GM23338 (cell line): Measurements from ENCODE around the gene IQCK. TPM values are rescaled to one million over a fixed set of nuclear protein-coding genes. Genes with fewer than 3 reads are reported as not detected.
A peak's percentile ranks its signal among the peaks of the same experiment; 100 is the strongest.

ENCODE experiments used
- ATAC-seq: fragments of 200-7000 bp; cut with Tn5 transposase; 3 replicates; pipeline ENCODE4 v1.9.1; 2020
- DNase-seq: peaks from one replicate; pipeline ENCODE4 v3.0.0-alpha.2; 2015; ENCODE audit warnings: low spot score
- H2AFZ ChIP-seq: fragments of 200-600 bp; sonication (generic); 2 replicates; pipeline ENCODE4 v1.8.0; 2016; ENCODE audit warnings: antibody characterized with exemption, mild to moderate bottlenecking, moderate library complexity
- H3F3A ChIP-seq: fragments of 200-600 bp; sonication (generic); replicated peaks from 2 replicates; pipeline ENCODE4 v1.8.0; 2017; ENCODE audit warnings: antibody characterized with exemption, mixed run types, low read depth
- H3K27ac ChIP-seq: fragments of 200-600 bp; sonication (generic); 2 replicates; pipeline ENCODE4 v1.6.1; 2016; ENCODE audit warnings: low read depth
- H3K27me3 ChIP-seq: fragments of 200-600 bp; sonication (generic); 2 replicates; pipeline ENCODE4 v1.8.0; 2016; ENCODE audit warnings: mild to moderate bottlenecking, mixed run types, moderate library complexity; ENCODE audit not compliant: insufficient read depth
- H3K36me3 ChIP-seq: fragments of 200-600 bp; sonication (generic); 2 replicates; pipeline ENCODE4 v1.8.0; 2016; ENCODE audit warnings: mild to moderate bottlenecking; ENCODE audit not compliant: insufficient read depth
- H3K4me1 ChIP-seq: fragments of 200-600 bp; sonication (generic); 2 replicates; pipeline ENCODE4 v1.8.0; 2016; ENCODE audit warnings: mild to moderate bottlenecking, moderate library complexity; ENCODE audit not compliant: insufficient read depth
- H3K4me2 ChIP-seq: fragments of 200-600 bp; sonication (generic); 2 replicates; pipeline ENCODE4 v1.7.1; 2017; ENCODE audit warnings: mixed run types
- H3K4me3 ChIP-seq: fragments of 200-600 bp; sonication (generic); 2 replicates; pipeline ENCODE4 v1.6.1; 2016; ENCODE audit warnings: mixed run types
- H3K79me2 ChIP-seq: fragments of 200-600 bp; sonication (generic); replicated peaks from 2 replicates; pipeline ENCODE4 v1.8.0; 2017; ENCODE audit warnings: mild to moderate bottlenecking; ENCODE audit not compliant: insufficient read depth
- H3K9me2 ChIP-seq: fragments of 200-600 bp; sonication (generic); 2 replicates; pipeline ENCODE4 v1.8.0; 2017; ENCODE audit not compliant: insufficient read depth
- H4K20me1 ChIP-seq: fragments of 200-600 bp; sonication (generic); replicated peaks from 2 replicates; pipeline ENCODE4 v1.8.0; 2017; ENCODE audit warnings: mild to moderate bottlenecking; ENCODE audit not compliant: insufficient read depth
- H3K27ac Mint-ChIP-seq: 2 replicates; pipeline ENCODE4 v1.8.0; 2020; ENCODE audit warnings: inconsistent platforms, mild to moderate bottlenecking, moderate library complexity, mixed read lengths
- H3K27me3 Mint-ChIP-seq: 3 replicates; pipeline ENCODE4 v1.8.0; 2022; ENCODE audit warnings: low read depth, mild to moderate bottlenecking, moderate library complexity, mixed read lengths, inconsistent platforms; ENCODE audit not compliant: insufficient read depth, poor library complexity
- H3K36me3 Mint-ChIP-seq: 3 replicates; pipeline ENCODE4 v1.8.0; 2021; ENCODE audit warnings: low read depth, mild to moderate bottlenecking, inconsistent platforms, moderate library complexity, mixed read lengths
- H3K4me1 Mint-ChIP-seq: 3 replicates; pipeline ENCODE4 v1.8.0; 2020; ENCODE audit warnings: mild to moderate bottlenecking, inconsistent platforms, mixed read lengths
- H3K4me3 Mint-ChIP-seq: 3 replicates; pipeline ENCODE4 v1.8.0; 2021; ENCODE audit warnings: moderate library complexity, mild to moderate bottlenecking, inconsistent platforms, mixed read lengths
- H3K9me3 Mint-ChIP-seq: 3 replicates; pipeline ENCODE4 v1.8.0; 2020; ENCODE audit warnings: moderate library complexity, mild to moderate bottlenecking, inconsistent platforms, mixed read lengths
- CREB1 ChIP-seq: fragments of 250-450 bp; sonication (Bioruptor Pico); IDR thresholded peaks from 2 replicates; pipeline ENCODE4 v1.5.0; 2020; ENCODE audit warnings: low read depth, mild to moderate bottlenecking, moderate library complexity
- EZH2phosphoT487 ChIP-seq: fragments of 200-600 bp; sonication (generic); IDR thresholded peaks from one replicate; pipeline ENCODE4 v1.8.1; 2018; ENCODE audit warnings: antibody characterized with exemption; ENCODE audit not compliant: unreplicated experiment
- JUNB ChIP-seq: IDR thresholded peaks from one replicate; pipeline ENCODE4 v1.6.1; 2016; ENCODE audit warnings: antibody characterized with exemption; ENCODE audit not compliant: unreplicated experiment
- POLR2AphosphoS5 ChIP-seq: IDR thresholded peaks from 2 replicates; pipeline ENCODE4 v1.6.1; 2016; ENCODE audit warnings: antibody characterized with exemption, low read depth
- STAT1 ChIP-seq: IDR thresholded peaks from one replicate; pipeline ENCODE4 v1.6.1; 2016; ENCODE audit warnings: antibody characterized with exemption; ENCODE audit not compliant: unreplicated experiment
- polyA plus RNA-seq: library from polyadenylated mRNA; unstranded; fragments of >200 nt; fragmentation: Nextera tagmentation; extraction: Ambion mirVana; gene quantifications from 2 replicates; pipeline ENCODE4 v1.2.1, GENCODE V29; 2016
- total RNA-seq: library from RNA; depleted of rRNA; stranded (reverse); fragments of >200 nt; shearing (Covaris generic); gene quantifications from 2 replicates; pipeline ENCODE4 v1.2.3, GENCODE V29; 2014
- TF ChIP-seq, protein P1 (sequence below): IDR thresholded peaks from 2 replicates; pipeline ENCODE4 v1.6.1; 2016; ENCODE audit warnings: antibody characterized with exemption
- TF ChIP-seq, protein P2 (sequence below), 2 experiments: fragments of 200-600 bp in 1 of 2; sonication (generic) in 1 of 2; conservative IDR thresholded peaks; 2 replicates each; pipeline versions ENCODE4 v1.5.1 to v1.6.1; 2016 to 2017; ENCODE audit warnings: antibody characterized with exemption in 2 of 2, low read depth in 2 of 2, mild to moderate bottlenecking in 2 of 2, moderate library complexity in 1 of 2
- TF ChIP-seq, protein P3 (sequence below): IDR thresholded peaks from one replicate; pipeline ENCODE4 v1.6.1; 2018; ENCODE audit warnings: antibody characterized with exemption; ENCODE audit not compliant: unreplicated experiment

The IQCK gene
- total and polyA plus RNA-seq, 2 experiments from 2014 or later, result 7.6 to 10.0 TPM

DNA sequence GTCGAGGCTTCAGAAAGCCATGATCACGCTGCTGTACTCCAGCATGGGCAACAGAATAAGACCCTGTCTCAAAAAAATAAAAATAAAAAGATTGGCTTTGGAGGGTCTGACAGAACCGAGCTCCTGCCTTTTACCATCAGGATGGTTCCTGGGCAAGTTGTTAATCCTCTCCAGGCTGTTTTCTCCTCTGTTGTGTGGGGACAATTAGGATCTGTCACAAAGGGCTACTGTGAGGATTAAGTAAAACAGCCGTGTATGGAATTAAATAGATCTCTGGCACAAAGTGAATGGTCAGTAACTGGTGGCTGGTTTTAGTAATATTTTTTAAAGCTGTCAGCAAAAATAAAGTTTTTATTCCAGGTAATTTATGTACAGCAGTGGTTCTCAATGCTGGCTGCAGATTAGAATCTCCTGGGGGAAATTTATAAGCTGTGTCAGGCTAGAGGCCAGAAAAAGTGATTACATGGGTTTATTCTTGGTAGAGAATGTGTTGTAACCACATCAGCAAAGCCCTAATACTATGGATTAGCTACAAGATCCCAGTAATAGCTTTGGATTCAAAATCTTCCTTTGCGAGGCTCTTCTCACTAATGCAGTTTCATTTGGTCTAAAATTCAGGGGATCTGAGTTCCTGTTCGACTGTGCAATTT is 119.4 kb downstream of the IQCK start:
- ATAC-seq, result peak; percentile 24; the same call in 1 of the 3 replicates
- Histone ChIP-seq H3K4me3 (no peak overlapping the region), H2AFZ (peak overlapping the region; percentile 35; the same call in 1 of the 2 replicates), H3K27ac (no peak overlapping the region), H3K4me2 (peak overlapping the region; percentile 2; the same call in 1 of the 2 replicates), H3K79me2 (no peaks in the 10 kb centered on the region), H3F3A (0 out of 2 replicates have a peak, but pooled peaks cover 3% of the 10 kb centered on the region), H3K9me2 (no peaks in the 10 kb centered on the region), H3K4me1 (peaks cover 7% of the 10 kb centered on the region), H4K20me1 (no peaks in the 10 kb centered on the region), H3K27me3 (no peaks in the 10 kb centered on the region), H3K36me3 (no peaks in the 10 kb centered on the region)
- H3K4me3 Mint-ChIP-seq, result no peak overlapping the region; the same call in 2 of the 3 replicates
- DNase-seq, result no peak
- peaks cover 12% of the 10 kb centered on the region for H3K4me1 Mint-ChIP-seq
- no peak for TF ChIP-seq POLR2AphosphoS5
- no peak for TF ChIP-seq EZH2phosphoT487
- no peak for TF ChIP-seq JUNB
- no peak for TF ChIP-seq STAT1
- TF ChIP-seq, protein P1, sequence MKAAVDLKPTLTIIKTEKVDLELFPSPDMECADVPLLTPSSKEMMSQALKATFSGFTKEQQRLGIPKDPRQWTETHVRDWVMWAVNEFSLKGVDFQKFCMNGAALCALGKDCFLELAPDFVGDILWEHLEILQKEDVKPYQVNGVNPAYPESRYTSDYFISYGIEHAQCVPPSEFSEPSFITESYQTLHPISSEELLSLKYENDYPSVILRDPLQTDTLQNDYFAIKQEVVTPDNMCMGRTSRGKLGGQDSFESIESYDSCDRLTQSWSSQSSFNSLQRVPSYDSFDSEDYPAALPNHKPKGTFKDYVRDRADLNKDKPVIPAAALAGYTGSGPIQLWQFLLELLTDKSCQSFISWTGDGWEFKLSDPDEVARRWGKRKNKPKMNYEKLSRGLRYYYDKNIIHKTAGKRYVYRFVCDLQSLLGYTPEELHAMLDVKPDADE, result no peak
- TF ChIP-seq, protein P2, sequence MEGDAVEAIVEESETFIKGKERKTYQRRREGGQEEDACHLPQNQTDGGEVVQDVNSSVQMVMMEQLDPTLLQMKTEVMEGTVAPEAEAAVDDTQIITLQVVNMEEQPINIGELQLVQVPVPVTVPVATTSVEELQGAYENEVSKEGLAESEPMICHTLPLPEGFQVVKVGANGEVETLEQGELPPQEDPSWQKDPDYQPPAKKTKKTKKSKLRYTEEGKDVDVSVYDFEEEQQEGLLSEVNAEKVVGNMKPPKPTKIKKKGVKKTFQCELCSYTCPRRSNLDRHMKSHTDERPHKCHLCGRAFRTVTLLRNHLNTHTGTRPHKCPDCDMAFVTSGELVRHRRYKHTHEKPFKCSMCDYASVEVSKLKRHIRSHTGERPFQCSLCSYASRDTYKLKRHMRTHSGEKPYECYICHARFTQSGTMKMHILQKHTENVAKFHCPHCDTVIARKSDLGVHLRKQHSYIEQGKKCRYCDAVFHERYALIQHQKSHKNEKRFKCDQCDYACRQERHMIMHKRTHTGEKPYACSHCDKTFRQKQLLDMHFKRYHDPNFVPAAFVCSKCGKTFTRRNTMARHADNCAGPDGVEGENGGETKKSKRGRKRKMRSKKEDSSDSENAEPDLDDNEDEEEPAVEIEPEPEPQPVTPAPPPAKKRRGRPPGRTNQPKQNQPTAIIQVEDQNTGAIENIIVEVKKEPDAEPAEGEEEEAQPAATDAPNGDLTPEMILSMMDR (conservative IDR thresholded peaks at IDR 0.05; ENCODE audit: low read depth in 2 of 2), result no peak
- TF ChIP-seq CREB1 (CRISPR knock-in tag), result no peak
- H3K36me3 Mint-ChIP-seq, result no peaks in the 10 kb centered on the region
- peak overlapping the region; percentile 78 for H3K27ac Mint-ChIP-seq
- H3K27me3 Mint-ChIP-seq, result no peaks in the 10 kb centered on the region
- H3K9me3 Mint-ChIP-seq, result no peaks in the 10 kb centered on the region

DNA sequence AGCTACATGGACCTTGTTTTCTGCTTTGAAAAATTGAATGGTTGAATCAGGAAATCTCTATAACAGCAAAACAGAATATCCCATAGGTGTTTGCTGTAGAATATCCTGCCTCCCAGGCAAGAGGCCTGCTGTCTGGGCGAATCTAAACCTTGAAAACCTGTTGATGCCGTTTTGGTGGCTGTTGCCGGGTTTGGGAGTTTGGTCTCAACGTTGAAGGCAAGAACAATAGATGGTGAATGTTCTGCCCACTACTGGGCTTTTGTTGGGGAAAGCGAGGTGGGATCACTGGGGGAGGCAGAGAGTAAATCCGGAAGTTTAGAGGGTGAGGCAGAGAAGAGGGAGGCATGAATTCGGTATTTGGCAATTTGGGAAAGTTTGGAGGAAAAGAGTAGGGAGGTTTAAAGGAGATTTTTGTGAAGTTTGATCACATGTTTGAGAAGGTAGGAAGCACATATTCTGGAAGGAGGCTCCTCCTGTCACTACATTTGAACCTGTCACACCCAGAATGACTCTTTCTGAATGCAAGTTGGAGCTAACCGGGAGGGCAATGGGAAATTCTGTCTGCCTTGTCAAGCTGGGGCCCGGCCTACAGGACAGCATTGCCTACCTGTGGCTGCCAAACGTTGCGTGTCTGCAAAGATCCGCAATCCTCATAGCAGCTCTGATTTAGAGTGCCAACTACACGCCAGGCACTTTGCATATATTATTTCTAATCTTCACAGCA is 120.1 kb downstream of the IQCK start:
- Histone ChIP-seq H3K4me1 (peaks cover 7% of the 10 kb centered on the region), H3K9me2 (no peaks in the 10 kb centered on the region), H3F3A (0 out of 2 replicates have a peak, but pooled peaks cover 3% of the 10 kb centered on the region), H3K4me2 (peak overlapping the region; percentile 2; the same call in 1 of the 2 replicates), H3K27me3 (no peaks in the 10 kb centered on the region), H2AFZ (peak overlapping the region; percentile 35), H3K4me3 (no peak overlapping the region), H3K36me3 (no peaks in the 10 kb centered on the region), H4K20me1 (no peaks in the 10 kb centered on the region), H3K27ac (no peak overlapping the region; the same call in 1 of the 2 replicates), H3K79me2 (no peaks in the 10 kb centered on the region)
- no peaks in the 10 kb centered on the region for H3K27me3 Mint-ChIP-seq
- peaks cover 12% of the 10 kb centered on the region for H3K4me1 Mint-ChIP-seq
- H3K36me3 Mint-ChIP-seq, result no peaks in the 10 kb centered on the region
- H3K9me3 Mint-ChIP-seq, result no peaks in the 10 kb centered on the region
- DNase-seq, result peak; percentile 58
- H3K4me3 Mint-ChIP-seq, result peak overlapping the region; percentile 5; the same call in 1 of the 3 replicates
- peak overlapping the region; percentile 78 for H3K27ac Mint-ChIP-seq
- ATAC-seq, result peak; percentile 95
- TF ChIP-seq, protein P3, sequence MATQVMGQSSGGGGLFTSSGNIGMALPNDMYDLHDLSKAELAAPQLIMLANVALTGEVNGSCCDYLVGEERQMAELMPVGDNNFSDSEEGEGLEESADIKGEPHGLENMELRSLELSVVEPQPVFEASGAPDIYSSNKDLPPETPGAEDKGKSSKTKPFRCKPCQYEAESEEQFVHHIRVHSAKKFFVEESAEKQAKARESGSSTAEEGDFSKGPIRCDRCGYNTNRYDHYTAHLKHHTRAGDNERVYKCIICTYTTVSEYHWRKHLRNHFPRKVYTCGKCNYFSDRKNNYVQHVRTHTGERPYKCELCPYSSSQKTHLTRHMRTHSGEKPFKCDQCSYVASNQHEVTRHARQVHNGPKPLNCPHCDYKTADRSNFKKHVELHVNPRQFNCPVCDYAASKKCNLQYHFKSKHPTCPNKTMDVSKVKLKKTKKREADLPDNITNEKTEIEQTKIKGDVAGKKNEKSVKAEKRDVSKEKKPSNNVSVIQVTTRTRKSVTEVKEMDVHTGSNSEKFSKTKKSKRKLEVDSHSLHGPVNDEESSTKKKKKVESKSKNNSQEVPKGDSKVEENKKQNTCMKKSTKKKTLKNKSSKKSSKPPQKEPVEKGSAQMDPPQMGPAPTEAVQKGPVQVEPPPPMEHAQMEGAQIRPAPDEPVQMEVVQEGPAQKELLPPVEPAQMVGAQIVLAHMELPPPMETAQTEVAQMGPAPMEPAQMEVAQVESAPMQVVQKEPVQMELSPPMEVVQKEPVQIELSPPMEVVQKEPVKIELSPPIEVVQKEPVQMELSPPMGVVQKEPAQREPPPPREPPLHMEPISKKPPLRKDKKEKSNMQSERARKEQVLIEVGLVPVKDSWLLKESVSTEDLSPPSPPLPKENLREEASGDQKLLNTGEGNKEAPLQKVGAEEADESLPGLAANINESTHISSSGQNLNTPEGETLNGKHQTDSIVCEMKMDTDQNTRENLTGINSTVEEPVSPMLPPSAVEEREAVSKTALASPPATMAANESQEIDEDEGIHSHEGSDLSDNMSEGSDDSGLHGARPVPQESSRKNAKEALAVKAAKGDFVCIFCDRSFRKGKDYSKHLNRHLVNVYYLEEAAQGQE, result no peak
- TF ChIP-seq EZH2phosphoT487, result no peak
